Measurements from ENCODE around the gene CMTM1.
A peak's percentile ranks its signal among the peaks of the same experiment; 100 is the strongest.

CMTM1 gene

DNA sequence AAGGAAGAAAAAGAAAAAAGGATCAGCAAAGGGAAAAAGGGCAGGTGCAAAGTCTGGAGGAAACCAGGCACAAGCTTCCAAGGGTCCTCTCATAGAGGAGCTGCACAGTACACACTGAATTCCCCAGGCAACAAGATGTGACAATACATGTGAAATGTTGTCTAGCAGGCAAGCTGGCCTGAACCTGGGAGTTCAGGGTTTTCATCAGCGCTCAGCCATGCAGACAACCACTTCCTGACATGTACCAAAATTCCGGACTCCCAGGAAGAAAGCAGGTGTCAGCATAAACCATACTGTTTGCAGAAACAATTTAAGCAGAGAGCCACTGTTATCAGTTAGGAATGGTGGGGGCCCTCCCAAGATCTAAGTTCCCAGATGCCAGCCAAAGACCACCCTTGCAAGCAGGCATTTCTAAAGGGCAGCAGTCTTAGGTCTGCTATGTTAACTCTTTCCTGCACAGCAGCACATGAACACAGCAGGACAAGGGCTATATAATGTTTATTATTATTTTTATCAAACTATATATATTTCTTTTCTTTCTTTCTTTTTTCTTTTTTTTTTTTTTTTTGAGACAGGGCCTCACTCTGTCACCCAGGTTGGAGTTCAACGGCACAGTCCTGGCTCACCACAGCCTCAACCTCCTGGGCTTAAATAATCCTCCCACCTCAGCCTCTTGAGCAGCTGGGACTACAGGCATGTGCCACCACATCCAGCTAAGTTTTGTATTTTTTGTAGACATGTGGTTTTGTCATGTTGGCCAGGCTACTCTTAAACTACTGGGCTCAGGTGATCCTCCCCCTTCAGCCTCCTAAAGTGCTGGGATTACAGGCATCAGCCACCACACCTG lies 26.4 kb upstream of the CMTM1 start:
- DNase-seq, result no peak

DNA sequence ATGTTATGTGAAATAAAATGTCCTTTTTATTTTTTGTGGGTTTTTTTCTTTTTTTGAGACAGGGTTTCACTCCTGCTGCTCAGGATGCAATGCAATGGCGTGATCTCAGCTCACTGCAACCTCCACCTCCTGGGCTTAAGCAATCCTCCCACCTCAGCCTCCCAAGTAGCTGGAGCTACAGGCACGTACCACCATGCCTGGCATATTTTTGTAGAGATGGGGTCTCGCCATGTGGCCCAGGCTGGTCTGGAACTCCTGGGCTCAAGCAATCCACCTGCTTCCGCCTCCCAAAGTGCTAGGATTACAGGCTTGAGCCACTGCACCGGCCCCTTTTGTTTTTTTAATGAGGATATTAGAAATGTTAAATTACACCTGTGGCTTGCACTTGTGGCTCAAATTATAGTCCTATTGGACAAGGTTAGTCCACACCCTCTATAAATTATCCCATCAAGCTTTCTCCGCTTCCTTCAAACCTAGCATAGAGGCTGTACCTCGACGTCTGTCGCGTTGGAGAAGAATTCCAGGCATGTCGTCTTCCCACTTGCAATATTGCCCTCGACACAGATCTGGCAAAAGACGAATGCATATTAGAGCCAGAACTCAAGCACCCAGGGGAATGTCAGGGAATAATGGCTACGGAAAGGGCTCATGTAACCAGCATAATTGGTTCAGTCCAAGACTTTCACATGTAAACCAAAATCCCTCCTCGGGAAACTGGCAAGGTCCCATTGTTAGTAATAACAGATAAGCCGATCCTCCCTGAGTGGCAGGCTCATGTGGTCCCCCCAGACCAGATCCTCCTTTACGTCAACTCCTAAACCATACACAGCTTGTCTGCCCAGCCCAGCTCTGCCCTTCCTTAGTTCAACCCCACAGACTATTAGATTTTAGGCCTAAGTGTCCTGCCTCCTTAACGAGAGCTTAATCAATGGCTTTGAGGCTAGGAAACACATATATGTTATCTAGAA lies 24.6 kb upstream of the CMTM1 start:
- no peak for DNase-seq

DNA sequence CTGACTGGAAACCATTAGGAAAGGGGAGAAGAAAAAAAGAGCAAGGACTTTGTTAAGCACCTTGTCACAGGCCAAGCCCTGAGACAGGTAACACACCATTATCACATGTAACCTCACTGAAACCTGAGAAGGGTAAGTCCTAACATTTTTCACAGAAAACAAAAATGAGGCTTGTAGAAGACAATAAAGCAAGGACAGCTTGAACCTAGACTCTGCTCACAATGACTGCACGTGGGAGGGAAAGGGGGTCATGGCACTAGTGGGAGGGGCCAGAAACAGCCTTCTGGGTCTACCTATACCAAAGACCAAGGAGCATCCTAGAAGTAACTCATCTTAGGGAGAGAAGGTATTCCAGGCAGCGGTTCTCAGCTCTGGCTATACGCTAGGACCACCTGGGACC lies 23.8 kb upstream of the CMTM1 start:
- DNase-seq, result no peak

DNA sequence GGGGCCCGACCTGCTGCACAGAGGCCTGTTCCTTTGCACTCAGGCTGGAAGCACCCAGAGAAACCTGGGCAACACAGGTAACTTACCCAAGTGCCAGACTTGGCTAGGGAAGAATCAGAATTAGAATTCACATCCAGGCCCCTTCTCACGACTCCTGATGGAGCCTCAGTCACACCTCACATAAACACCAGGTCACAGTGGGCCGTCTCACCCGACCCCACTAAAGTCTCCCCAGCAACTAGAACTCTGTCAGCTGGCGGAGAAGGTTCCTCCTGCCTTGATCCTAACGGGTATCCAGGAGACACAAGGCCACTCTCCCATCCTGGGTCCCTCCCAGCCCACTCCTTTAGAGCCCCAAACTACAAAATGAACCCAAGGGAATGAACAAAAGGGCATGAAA lies 22.7 kb upstream of the CMTM1 start:
- DNase-seq, result no peak

DNA sequence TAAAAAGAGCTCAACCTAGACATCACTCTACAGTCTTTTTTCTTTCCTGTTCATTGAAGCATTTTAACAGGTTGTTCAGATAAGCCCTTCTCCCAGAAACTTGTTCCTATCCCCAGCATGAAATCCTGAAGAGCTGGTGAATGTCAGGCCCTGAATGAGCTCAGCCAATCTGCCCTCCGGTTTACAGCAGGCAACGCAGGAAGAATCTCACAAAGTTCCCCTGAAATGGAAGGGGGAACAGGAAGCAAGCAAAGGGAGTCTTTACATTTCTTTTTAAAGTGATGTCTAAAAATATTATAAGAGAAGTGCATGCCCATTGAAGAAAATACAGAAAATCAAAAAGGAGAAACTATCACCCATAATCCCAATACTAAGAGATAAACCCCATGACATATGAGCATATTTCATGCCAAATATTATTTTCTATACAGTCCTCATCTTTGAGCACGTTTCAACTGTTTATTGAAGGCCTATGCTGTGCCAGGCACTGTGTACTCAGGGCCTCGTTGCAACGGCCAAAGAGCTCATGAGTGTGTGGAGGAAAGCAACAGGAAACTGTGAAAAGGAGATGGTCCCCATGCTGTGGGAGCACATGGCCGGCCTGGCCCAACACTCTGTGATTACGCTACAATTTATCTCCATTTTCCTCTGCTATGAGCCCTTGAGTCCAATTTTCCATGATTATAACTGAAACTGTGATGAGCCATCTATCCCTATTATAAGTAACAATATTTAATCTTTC lies 22.1 kb upstream of the CMTM1 start:
- no peak for DNase-seq

DNA sequence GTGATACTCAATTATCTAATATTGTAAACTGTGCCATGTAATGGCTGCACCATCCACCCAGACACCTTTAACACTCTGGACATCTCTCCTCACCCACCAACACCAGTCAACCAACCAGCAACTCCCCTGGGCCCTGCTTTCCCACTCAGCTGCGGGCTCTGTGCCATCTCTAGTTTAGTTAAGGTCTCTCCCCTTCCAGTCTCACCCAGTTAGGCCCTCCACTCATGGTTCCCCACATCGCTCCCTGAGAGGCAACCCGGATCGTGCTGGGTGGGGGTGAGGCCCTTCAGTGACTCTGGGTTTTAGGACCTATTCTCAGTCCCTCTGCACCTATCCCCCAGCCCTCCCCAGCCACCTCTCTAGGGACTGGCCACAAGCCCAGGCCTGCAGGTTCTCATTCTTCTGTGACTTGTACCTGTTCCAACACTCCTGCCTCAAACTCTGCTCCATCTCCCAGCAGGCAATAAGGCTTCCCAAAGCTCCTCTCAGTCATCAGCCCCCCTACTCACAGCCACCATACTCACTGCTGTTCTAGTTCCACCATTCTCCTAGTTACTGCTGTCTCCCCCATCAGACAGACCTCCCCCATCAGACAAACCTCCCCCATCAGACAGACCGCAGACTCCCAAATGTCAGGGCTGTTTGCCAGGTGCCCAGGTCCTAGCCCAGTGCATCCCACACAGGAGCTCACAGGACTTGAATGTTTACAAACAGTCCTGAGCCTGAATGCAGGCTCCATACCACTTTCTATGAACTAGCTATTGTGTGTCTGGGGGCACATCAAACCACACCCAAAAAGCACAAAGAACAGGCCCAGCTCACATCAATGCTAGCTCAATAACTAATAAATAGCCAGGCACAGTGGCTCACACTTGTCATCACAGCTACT lies 18.9 kb upstream of the CMTM1 start:
- DNase-seq, result no peak

DNA sequence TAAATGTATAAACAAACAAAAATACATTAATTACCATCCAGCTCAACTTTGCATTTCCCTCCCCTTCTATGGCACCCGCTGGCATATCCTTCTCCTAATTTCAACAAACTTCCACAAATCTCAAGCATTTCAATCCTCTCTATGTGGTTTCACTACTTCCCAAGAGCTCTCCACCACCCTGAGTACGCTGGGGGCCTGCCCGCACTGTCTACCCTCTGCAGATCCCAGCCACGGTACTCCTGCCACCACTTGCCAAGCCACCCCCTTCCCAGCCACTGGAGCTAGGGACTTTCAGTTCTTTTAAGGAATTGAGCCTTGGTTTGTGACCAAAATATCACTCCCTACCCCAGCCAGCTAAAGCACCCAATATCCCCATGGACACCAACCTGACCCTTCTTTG lies 18.2 kb upstream of the CMTM1 start:
- no peak for DNase-seq

DNA sequence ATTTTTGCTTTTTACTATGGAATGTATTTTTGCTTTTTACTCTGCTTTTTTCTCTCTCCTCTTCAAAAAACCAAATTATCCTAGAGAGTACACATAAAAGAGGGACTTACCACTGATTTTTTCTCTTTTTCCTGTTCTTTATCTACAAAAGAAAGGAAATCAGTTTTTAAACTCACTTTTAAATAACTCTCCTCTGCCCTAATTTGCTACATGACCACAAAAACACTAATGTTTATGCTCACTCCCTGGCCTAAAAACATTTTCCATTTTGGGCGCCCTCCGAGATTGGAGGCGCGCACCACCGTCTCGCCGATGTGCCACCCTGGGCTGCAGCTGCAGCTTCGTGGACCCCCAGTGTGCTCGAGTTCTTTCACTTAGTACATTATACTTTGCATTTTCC lies 17.4 kb upstream of the CMTM1 start:
- DNase-seq, result no peak

DNA sequence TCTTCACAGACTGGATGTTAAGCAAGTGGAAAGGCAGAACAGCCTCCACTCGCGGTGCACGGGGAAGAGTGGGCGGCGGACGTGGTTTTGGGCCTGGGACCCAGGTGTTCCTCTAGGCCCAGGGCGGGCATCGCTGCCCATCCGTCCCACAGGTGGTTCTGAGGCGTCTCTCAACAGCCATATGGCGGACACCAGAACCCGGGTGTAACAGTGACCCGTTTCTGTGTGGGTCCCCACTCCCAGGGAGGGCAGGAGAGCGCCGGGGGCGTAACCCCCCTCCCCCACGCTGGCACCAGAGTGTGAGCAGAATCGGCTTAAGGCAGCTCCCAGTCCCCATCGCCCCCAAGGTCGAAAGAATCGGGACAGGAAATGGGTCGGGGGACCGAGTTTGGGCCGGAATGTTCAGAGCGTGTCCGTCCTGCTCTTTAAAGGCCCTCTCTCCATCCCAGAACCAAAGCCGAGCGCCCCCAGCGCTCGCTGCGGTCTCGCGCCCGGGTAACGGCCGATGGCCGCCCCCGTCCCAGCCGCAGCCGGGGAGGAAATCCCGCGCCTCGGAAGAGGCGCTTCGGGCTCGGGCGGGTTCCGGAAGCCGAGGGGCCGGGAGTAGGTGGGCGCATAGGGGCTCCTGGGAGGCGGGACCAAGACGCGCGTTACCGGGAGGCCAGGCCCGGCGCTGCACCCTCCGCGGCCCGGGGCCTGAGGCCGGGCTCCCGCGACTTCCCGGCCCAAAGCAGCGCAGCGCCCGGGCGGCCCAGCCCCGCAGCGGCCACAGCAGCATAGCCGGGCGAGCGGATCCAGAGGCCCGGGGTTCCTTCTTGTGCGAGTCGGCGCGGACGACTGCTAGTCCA lies 16.7 kb upstream of the CMTM1 start, which contains the start of gene TK2:
TSS of gene TK2 (minus strand) at position 839 of the 848 bp plus-strand sequence. CDS start at position 778, 61 bp downstream.
- DNase-seq, result peak; percentile 67

DNA sequence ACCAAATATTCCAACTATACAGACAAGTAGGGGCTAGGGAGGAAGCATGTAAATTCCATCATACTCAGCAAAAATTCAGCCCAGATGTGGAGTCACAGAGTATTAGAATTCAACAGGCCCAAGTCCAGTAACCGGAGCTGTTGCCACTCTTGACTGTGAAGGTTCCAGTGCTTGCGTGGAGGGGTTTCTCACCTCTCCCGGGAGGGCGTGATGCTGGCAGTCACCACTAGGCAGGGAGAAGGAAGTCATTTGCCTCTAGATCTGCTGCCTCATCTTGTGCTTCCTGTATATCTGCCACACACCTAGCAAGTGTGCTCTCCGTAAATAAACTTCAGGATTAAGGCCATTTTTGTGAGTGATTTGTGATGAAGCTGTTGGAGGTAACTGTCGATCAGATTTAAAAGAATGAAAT lies 14.9 kb upstream of the CMTM1 start:
- peak; percentile 63 for DNase-seq

DNA sequence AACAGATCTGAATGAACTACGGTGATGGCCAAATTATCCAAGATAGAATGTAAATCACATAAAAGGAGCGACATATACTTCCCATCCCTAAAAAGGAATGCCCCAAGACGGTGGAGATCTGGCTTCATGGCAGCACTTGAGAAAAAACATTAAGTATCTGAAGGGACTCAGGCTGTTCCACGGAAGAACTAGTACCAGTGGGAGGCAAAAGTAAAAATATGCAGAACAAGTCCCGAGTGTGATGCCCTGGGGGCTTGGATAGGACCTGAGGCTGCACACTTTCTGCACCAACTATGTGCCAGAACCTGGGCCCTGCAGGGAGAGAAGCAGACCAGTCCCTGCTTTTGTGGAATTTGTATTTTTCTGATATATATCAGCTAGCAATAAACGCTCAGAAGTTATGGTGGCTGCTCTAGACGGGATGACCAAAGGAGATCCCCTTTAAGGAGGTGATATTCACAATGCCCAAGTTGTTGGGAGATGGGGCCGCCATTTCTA lies 14.4 kb upstream of the CMTM1 start:
- no peak for DNase-seq

DNA sequence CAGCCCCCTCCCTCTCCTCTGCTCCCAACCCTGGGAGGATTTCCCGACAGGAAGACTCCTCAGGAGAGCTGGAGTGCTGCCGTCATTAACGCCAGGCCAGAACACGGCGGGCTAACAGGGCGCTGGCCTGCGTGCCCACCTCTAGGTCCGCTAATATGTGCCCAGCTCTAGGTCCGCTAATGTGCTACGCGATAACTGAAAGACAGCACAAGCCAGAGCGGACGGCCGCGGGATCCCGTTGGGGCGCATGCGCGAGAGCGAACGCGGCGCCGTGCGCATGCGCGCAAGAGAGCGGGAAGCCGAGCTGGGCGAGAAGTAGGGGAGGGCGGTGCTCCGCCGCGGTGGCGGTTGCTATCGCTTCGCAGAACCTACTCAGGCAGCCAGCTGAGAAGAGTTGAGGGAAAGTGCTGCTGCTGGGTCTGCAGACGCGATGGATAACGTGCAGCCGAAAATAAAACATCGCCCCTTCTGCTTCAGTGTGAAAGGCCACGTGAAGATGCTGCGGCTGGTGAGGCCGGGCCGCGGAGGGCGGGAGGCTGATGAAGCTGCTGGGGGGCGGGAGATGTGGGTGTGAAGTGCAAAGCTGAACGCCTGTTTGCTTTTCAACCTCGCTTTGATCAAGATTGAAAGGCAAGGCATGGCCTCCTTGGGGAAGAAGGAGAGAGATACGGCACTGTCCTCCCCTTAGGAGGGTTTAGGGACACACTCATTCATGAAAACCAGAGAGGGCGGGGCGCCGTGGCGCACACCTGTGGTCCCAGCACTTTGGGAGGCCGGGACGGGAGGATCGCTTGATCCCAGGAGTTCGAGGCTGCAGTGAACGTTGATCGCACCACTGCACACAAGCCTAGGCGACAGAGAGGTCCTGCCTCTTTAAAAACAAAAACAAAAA lies 13.7 kb upstream of the CMTM1 start, which contains the start of gene CKLF:
TSS of gene CKLF (plus strand) at position 291 of the 892 bp plus-strand sequence. CDS start at position 431, 140 bp downstream.
- DNase-seq, result peak; percentile 91

DNA sequence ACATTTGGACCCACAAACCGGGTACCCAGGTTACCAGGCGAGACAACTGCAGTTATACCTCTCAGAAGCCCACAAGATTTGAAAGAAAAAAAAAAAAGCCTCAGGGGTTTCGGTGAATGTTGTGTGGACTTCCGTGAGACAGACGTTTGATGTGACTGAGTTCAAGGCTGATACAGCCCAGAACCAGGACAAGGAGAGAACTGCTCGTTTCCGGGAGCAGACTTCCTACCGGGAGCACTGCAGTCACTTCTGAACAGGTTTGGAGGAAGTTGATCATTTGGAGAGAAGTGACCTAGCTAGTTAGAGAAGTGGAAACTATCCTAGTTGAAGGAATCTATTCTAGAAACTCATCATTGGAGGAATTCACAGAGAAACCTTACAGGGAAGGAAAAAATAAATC lies 13.0 kb upstream of the CMTM1 start:
- DNase-seq, result no peak

DNA sequence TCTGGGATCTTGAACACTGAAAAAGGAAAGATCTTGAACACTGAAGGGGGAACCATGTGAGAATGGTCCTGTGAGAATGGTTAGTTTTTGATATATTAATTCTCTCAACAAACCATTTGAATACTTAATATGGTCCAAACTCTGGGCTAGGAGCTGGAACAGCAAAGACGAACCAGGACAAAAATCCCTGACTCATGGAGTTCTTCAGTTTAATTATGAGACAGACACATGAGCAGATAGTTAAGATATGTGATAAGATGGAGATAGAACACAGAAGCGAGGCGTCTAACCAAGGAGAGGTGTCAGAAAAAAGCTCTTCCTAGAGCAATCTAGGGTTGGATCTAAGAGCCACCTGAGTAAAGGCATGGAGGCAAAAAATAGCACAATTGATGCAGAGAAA lies 12.2 kb upstream of the CMTM1 start:
- no peak for DNase-seq

DNA sequence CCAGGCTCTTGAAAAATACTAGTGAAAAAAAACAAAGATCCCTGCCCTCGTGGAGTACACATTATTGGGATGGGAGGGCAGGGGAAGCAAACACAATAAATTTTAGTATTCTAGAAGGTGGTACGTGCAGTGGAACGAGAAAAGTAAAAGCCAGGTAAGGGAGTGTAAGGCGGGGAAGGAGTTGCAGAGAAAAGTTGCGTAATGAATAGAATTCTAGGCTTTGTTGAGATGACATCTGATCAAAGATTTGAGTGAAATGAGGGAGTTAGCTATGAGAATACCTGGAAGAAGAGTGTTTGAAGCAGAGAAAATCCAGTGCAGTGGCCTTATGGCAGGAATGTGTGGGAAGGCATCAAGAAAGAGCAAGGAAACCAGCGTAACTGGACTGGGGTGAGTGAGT lies 11.7 kb upstream of the CMTM1 start:
- DNase-seq, result no peak

DNA sequence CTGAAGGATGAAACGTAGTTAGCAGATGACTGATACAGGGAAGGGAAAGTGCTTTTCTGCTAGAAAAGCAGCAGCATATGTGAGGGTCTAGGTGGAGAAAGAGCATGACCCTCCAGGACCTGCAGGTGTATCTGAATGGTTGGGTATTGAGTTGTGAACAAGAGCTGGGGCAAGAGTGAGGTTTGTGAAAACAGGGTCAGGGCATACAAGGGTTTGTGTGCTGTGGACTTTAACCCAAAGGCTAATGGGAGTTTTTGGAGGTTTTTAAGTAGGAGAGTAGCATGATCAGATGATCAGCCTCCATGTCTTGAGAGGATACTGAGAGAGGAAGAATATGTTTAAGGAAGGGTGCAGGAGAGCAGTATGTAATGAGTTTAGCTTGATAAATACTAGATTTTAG lies 6.1 kb upstream of the CMTM1 start:
- DNase-seq, result no peak

DNA sequence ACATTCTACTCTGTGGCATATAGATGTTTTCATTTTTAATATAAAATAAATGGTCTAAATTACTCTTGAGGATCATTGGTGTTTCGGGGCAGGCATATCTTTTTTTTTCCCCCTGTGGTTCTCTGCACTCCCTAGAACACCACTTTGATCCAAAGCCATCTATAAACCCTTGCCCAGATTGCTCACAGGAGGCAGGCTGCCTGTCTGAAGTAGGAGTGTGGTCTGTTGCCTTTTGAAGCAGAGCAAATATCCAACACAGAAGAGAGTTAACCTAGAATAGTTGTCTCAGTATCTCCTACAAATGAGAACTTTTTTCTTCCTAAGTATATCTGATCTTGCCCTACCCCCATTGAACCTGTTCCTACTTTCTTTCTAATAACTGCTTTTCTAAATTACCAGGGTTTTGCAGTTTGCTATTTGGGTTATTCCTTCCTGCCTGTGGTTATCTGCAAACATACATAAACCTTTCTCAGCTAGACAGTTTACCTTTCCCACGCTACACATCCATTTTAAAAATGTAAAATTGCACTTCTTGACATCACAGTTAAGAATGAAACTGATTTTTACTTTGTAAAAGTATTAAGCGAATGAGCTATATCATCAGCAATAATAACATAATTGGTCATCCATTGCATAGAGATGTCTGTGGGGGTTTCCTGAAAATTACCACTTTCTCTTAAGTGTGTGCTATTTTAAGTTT lies 4.7 kb upstream of the CMTM1 start:
- DNase-seq, result no peak

DNA sequence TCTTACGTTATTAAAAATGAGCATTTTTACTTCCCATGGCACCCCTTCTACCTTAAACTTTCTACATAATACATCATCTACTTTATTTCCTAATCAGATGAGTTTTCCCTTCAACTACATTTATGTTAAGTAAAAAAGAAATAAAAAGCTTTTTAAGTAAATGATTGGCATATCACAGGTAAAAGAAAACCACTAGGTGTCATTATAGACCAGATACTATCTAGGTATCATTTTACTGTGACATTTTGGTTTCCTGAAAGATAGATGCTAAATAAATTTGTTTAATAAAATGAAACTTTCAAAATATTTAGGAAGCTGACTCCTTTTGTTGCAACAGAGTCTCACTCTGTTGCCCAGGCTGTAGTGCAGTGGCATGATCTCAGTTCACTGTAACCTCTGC lies 3.8 kb upstream of the CMTM1 start:
- no peak for DNase-seq

DNA sequence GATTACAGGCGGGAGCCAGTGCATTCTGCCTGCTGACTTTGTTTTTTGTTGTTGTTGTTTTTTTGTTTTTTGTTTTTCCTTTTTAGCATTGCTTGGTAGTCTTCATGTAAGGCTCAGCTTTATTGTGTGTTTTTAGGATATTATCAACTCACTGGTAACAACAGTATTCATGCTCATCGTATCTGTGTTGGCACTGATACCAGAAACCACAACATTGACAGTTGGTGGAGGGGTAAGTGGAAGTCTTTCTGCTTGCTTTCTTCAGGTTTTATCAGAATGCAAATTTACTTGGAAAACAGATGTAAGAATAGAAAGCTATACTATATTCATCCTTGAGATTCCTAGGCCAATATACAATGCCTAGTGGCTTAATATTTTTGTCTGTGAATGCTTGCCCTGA lies 3.3 kb upstream of the CMTM1 start:
- no peak for DNase-seq

Measured in stimulated activated CD4-positive, alpha-beta T cell treated with anti-CD3 and anti-CD28 coated beads, Interleukin-1b, Interleukin-23, amount 100 ng/mL, for 48 hours (primary cell).